SU-DHL-6 (cell line): Measurements from ENCODE around the gene TCF20.

ENCODE experiments used
- H2AFZ ChIP-seq: fragments of 200-600 bp; sonication (generic); 2 replicates; pipeline ENCODE4 v1.6.1; 2014; ENCODE audit warnings: low read depth, mild to moderate bottlenecking, moderate library complexity, mixed read lengths, antibody characterized with exemption, low read length; ENCODE audit not compliant: severe bottlenecking
- H3F3A ChIP-seq: fragments of 200-600 bp; shearing (Covaris generic); 2 replicates; pipeline ENCODE4 v1.6.0; 2016; ENCODE audit warnings: antibody characterized with exemption, mild to moderate bottlenecking; ENCODE audit not compliant: insufficient read depth
- H3K27ac ChIP-seq: fragments of 200-600 bp; sonication (generic); 2 replicates; pipeline ENCODE4 v1.5.1; 2016; ENCODE audit warnings: low read depth, mild to moderate bottlenecking, low read length, moderate library complexity, mixed read lengths
- H3K27me3 ChIP-seq: fragments of 200-600 bp; sonication (generic), shearing (Covaris generic); 2 replicates; pipeline ENCODE4 v1.6.0; 2014; ENCODE audit warnings: mild to moderate bottlenecking, low read length
- H3K36me3 ChIP-seq: fragments of 200-600 bp; sonication (generic); 2 replicates; pipeline ENCODE4 v1.6.1; 2014; ENCODE audit warnings: mild to moderate bottlenecking, low read length, mixed read lengths
- H3K4me2 ChIP-seq: fragments of 300-600, 200-600 bp; shearing (Covaris generic), sonication (generic); 2 replicates; pipeline ENCODE4 v1.6.0; 2014; ENCODE audit warnings: low read length, low read depth, mild to moderate bottlenecking; ENCODE audit not compliant: poor library complexity, severe bottlenecking
- H3K4me3 ChIP-seq: fragments of 200-600 bp; sonication (generic); 2 replicates; pipeline ENCODE4 v1.5.1; 2014; ENCODE audit warnings: antibody characterized with exemption, low read length, mild to moderate bottlenecking, mixed read lengths; ENCODE audit not compliant: insufficient read depth, poor library complexity, severe bottlenecking
- H3K79me2 ChIP-seq: fragments of 200-600 bp; sonication (generic); 2 replicates; pipeline ENCODE4 v1.6.1; 2014; ENCODE audit warnings: mild to moderate bottlenecking, low read length, moderate library complexity; ENCODE audit not compliant: insufficient read depth
- H3K9ac ChIP-seq: fragments of 200-600 bp; sonication (generic); 2 replicates; pipeline ENCODE4 v1.7.0; 2014; ENCODE audit warnings: mild to moderate bottlenecking, low read length
- H3K9me2 ChIP-seq: fragments of 200-600 bp; sonication (generic); replicated peaks from 2 replicates; pipeline ENCODE4 v1.6.1; 2014; ENCODE audit warnings: low read length; ENCODE audit not compliant: insufficient read depth
- H3K9me3 ChIP-seq: fragments of 200-600 bp; sonication (generic); 2 replicates; pipeline ENCODE4 v1.6.1; 2014; ENCODE audit warnings: low read length, mixed read lengths; ENCODE audit not compliant: insufficient read depth
- H4K20me1 ChIP-seq: fragments of 200-600 bp; sonication (generic); 2 replicates; pipeline ENCODE4 v1.6.1; 2014; ENCODE audit warnings: low read depth, mild to moderate bottlenecking, antibody characterized with exemption, low read length, moderate library complexity, mixed read lengths
- EZH2phosphoT487 ChIP-seq: fragments of 200-600 bp; sonication (generic), shearing (Covaris generic); conservative IDR thresholded peaks from 2 replicates; pipeline ENCODE4 v1.6.1; 2018; ENCODE audit warnings: mild to moderate bottlenecking, antibody characterized with exemption, low read length, moderate library complexity, mixed read lengths
- TF ChIP-seq, protein P1 (sequence below): fragments of 200-600 bp; sonication (generic); IDR thresholded peaks from one replicate; pipeline ENCODE4 v1.5.1; 2017; ENCODE audit warnings: antibody characterized with exemption, mild to moderate bottlenecking, low read length, moderate library complexity; ENCODE audit not compliant: insufficient read depth, poor library complexity, severe bottlenecking

TCF20 gene

GRCh38 chr22:42314709-42315391, 44.4 kb upstream of the TCF20 start:
- no peaks in the 10 kb centered on the region for H3K79me2 ChIP-seq
- H3K9me2 ChIP-seq = no peaks in the 10 kb centered on the region
- H3F3A ChIP-seq = no peaks in the 10 kb centered on the region
- no peak overlapping the region for H3K4me3 ChIP-seq
- no peak overlapping the region for H3K4me2 ChIP-seq
- no peaks in the 10 kb centered on the region for H4K20me1 ChIP-seq
- no peaks in the 10 kb centered on the region for H3K27me3 ChIP-seq
- H3K9me3 ChIP-seq = no peaks in the 10 kb centered on the region
- H2AFZ ChIP-seq = no peak overlapping the region
- H3K9ac ChIP-seq = no peak overlapping the region
- TF ChIP-seq, protein P1, sequence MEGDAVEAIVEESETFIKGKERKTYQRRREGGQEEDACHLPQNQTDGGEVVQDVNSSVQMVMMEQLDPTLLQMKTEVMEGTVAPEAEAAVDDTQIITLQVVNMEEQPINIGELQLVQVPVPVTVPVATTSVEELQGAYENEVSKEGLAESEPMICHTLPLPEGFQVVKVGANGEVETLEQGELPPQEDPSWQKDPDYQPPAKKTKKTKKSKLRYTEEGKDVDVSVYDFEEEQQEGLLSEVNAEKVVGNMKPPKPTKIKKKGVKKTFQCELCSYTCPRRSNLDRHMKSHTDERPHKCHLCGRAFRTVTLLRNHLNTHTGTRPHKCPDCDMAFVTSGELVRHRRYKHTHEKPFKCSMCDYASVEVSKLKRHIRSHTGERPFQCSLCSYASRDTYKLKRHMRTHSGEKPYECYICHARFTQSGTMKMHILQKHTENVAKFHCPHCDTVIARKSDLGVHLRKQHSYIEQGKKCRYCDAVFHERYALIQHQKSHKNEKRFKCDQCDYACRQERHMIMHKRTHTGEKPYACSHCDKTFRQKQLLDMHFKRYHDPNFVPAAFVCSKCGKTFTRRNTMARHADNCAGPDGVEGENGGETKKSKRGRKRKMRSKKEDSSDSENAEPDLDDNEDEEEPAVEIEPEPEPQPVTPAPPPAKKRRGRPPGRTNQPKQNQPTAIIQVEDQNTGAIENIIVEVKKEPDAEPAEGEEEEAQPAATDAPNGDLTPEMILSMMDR = no peak
- TF ChIP-seq EZH2phosphoT487 = no peak
- no peaks in the 10 kb centered on the region for H3K36me3 ChIP-seq
- no peak overlapping the region for H3K27ac ChIP-seq

- no peak overlapping the region for H3K4me2 ChIP-seq
- H3K9ac ChIP-seq = no peak overlapping the region
- H2AFZ ChIP-seq = no peak overlapping the region
- H3K4me3 ChIP-seq = no peak overlapping the region
- TF ChIP-seq, protein P1 = no peak
- no peak for TF ChIP-seq EZH2phosphoT487
- H3K36me3 ChIP-seq = no peaks in the 10 kb centered on the region
- H3K27ac ChIP-seq = no peak overlapping the region
- H3F3A ChIP-seq = no peaks in the 10 kb centered on the region
- no peaks in the 10 kb centered on the region for H3K9me3 ChIP-seq
- no peaks in the 10 kb centered on the region for H4K20me1 ChIP-seq
- no peaks in the 10 kb centered on the region for H3K79me2 ChIP-seq
- no peaks in the 10 kb centered on the region for H3K9me2 ChIP-seq
- H3K27me3 ChIP-seq = no peaks in the 10 kb centered on the region
These were observed 43.5 kb upstream of the TCF20 start for GRCh38 chr22:42313804-42314581.

DNA sequence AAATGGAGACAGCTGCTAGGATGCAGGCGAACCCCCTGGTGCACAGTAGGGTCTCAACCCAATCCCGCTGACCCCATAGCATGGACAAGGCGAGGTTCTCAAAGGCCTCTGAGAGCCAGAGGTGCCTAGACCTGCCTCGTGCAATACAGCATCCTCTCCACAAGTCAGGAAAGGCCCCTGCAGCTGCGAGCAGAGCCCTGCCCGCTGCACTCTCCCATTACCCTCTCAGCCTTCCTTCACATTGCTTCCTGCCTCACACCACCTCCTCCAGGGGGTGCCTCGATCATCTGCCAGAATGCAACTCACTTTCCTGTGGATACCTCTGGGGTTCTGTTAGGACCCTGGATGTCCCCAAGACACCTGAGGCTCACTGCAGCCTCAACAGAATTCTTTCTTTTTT, 42.8 kb upstream of the TCF20 start:
- Histone ChIP-seq H3K79me2 (no peaks in the 10 kb centered on the region), H2AFZ (no peak overlapping the region), H3K9ac (no peak overlapping the region), H3K4me3 (no peak overlapping the region), H3K9me2 (no peaks in the 10 kb centered on the region), H4K20me1 (no peaks in the 10 kb centered on the region), H3K27me3 (no peaks in the 10 kb centered on the region), H3K36me3 (no peaks in the 10 kb centered on the region), H3K9me3 (no peaks in the 10 kb centered on the region), H3K4me2 (no peak overlapping the region), H3K27ac (no peak overlapping the region), H3F3A (no peaks in the 10 kb centered on the region)
- TF ChIP-seq EZH2phosphoT487 = no peak
- TF ChIP-seq, protein P1 = no peak
